Esophagus muscularis mucosa (tissue), 4 donors: ENCODE data around the gene LRRC8D. TPM values are rescaled to one million over a fixed set of nuclear protein-coding genes. Genes with fewer than 3 reads are reported as not detected.

Experiments
- DNase-seq: peaks from one replicate; pipeline ENCODE4 v3.0.0-alpha.2; 2017; ENCODE audit errors: extremely low spot score
- H3K27ac ChIP-seq, 4 donors: fragments of 200-600 bp; sonication (generic); replicated peaks in 1 of 4; 1 replicate in 3 of 4; 2 replicates in 1 of 4; pipeline ENCODE4 v1.5.1; 2016 to 2019; ENCODE audit warnings: mild to moderate bottlenecking in 1 of 4
- H3K27me3 ChIP-seq, 4 donors: fragments of 200-600 bp; sonication (generic); one replicate each; pipeline versions ENCODE4 v1.5.1 to v1.6.0; 2016 to 2019
- H3K36me3 ChIP-seq, 4 donors: fragments of 200-600 bp; sonication (generic); one replicate each; pipeline ENCODE4 v1.5.1; 2016 to 2019
- H3K4me1 ChIP-seq, 4 donors: fragments of 200-600 bp; sonication (generic); one replicate each; pipeline ENCODE4 v1.5.1; 2016 to 2019
- H3K4me3 ChIP-seq, 4 donors: fragments of 200-600 bp; sonication (generic); 1 replicate in 2 of 4; 2 replicates in 2 of 4; pipeline ENCODE4 v1.5.1; 2016 to 2019; ENCODE audit warnings: mild to moderate bottlenecking in 4 of 4, moderate library complexity in 1 of 4
- H3K9me3 ChIP-seq, 4 donors: fragments of 200-600 bp; sonication (generic); 1 replicate in 3 of 4; 2 replicates in 1 of 4; pipeline ENCODE4 v1.5.1; 2016 to 2019
- CTCF ChIP-seq, 3 experiments: fragments of 200-600 bp in 2 of 3; fragments of 450-650 bp in 1 of 3; sonication (generic) in 2 of 3; IDR thresholded peaks; one replicate each; pipeline ENCODE4 v1.5.1; 2017 to 2019; ENCODE audit warnings: antibody characterized with exemption in 3 of 3, mild to moderate bottlenecking in 2 of 3, moderate library complexity in 1 of 3
- EP300 ChIP-seq: sonication (generic); formaldehyde crosslinking; IDR thresholded peaks from one replicate; pipeline ENCODE4 v1.6.1; 2017; ENCODE audit warnings: antibody characterized with exemption
- POLR2A ChIP-seq: fragments of 450-650 bp; IDR thresholded peaks from one replicate; pipeline ENCODE4 v1.6.1; 2017; ENCODE audit warnings: antibody characterized with exemption, moderate library complexity, mild to moderate bottlenecking, low read depth
- POLR2AphosphoS5 ChIP-seq, 2 donors: sonication (generic); formaldehyde crosslinking; IDR thresholded peaks; one replicate each; pipeline ENCODE4 v1.6.1; 2017; ENCODE audit warnings: antibody characterized with exemption in 2 of 2
- WGBS: methylation state at CpG from one replicate; pipeline ENCODE4 v1.1.5; 2018; 5-methylcytosine and 5-hydroxymethylcytosine counted together
- intact Hi-C: fragments of 100-400 bp; cut with DNase I; formaldehyde crosslinking; loops from one replicate; pipeline ENCODE4 v1.15.1; 2023
- total RNA-seq, 4 donors: library from RNA; depleted of rRNA; stranded (reverse); fragments of >200 nt; gene quantifications; one replicate each; pipeline versions ENCODE4 v1.1.0 to v1.2.1, GENCODE V29; 2016

Gene LRRC8D
- total RNA-seq, 4 donors from 2014 or later, result 4.2 to 10.4 (median 6.6) TPM

- no peak for DNase-seq
- H3K4me3 ChIP-seq, result no peak overlapping the region
Measured at GRCh38 chr1:89889323-89889615, 68.4 kb downstream of the LRRC8D start.

GRCh38 chr1:89890085-89890752 lies 69.4 kb downstream of the LRRC8D start:
- H3K4me1 ChIP-seq, result no peaks in the 10 kb centered on the region
- no peak for DNase-seq
- TF ChIP-seq CTCF (IDR thresholded peaks at IDR 0.05), result no peak
- no peak for TF ChIP-seq POLR2AphosphoS5 (IDR thresholded peaks at IDR 0.05)
- TF ChIP-seq EP300, result no peak
- no peaks in the 10 kb centered on the region for H3K9me3 ChIP-seq
- H3K4me3 ChIP-seq, result no peak overlapping the region
- H3K36me3 ChIP-seq, result no peaks in the 10 kb centered on the region
- WGBS, result 60% methylated on average over 7 of the region's 7 CpGs
- no peak overlapping the region for H3K27ac ChIP-seq
- intact Hi-C loops, result no loop called here
- no peaks in the 10 kb centered on the region for H3K27me3 ChIP-seq

More at GRCh38 chr1:89889323-89889615, 68.4 kb downstream of the LRRC8D start:
- intact Hi-C loops, result no loop called here
- H3K4me1 ChIP-seq, result no peaks in the 10 kb centered on the region
- H3K27me3 ChIP-seq, result no peaks in the 10 kb centered on the region
- H3K27ac ChIP-seq, result no peak overlapping the region
- TF ChIP-seq EP300 (no peak), POLR2AphosphoS5 (IDR thresholded peaks at IDR 0.05) (no peak), POLR2A (no peak), CTCF (IDR thresholded peaks at IDR 0.05) (no peak)
- no peaks in the 10 kb centered on the region for H3K36me3 ChIP-seq
- no peaks in the 10 kb centered on the region for H3K9me3 ChIP-seq

GRCh38 chr1:89892816-89893215 lies 72.0 kb downstream of the LRRC8D start:
- H3K9me3 ChIP-seq, result no peaks in the 10 kb centered on the region
- peaks cover 0 to 3% (median 0%) of the 10 kb centered on the region in 4 donors for H3K4me1 ChIP-seq
- intact Hi-C loops, result no loop called here
- no peak overlapping the region for H3K4me3 ChIP-seq
- DNase-seq, result no peak
- H3K27me3 ChIP-seq, result no peaks in the 10 kb centered on the region
- TF ChIP-seq CTCF (IDR thresholded peaks at IDR 0.05) (no peak), POLR2A (no peak)
- H3K36me3 ChIP-seq, result no peaks in the 10 kb centered on the region
- WGBS, result 100% methylated on average over 1 of the region's 1 CpG
- H3K27ac ChIP-seq, result no peak overlapping the region

- Histone ChIP-seq H3K27me3 (no peaks in the 10 kb centered on the region), H3K4me3 (no peak overlapping the region), H3K4me1 (peaks cover 0 to 10% (median 5%) of the 10 kb centered on the region in 4 donors), H3K36me3 (no peaks in the 10 kb centered on the region), H3K9me3 (no peaks in the 10 kb centered on the region), H3K27ac (no peak overlapping the region)
- TF ChIP-seq POLR2AphosphoS5 (IDR thresholded peaks at IDR 0.05), result no peak
- no peak for TF ChIP-seq CTCF (IDR thresholded peaks at IDR 0.05)
- no peak for TF ChIP-seq POLR2A
- no peak for TF ChIP-seq EP300
- no peak for DNase-seq
- intact Hi-C loops, result no loop called here
- WGBS, result 80% methylated on average over 4 of the region's 4 CpGs
Measured at GRCh38 chr1:89894210-89895201, 73.7 kb downstream of the LRRC8D start.
